ENCODE measurements around the gene VPS35.

VPS35 gene

DNA sequence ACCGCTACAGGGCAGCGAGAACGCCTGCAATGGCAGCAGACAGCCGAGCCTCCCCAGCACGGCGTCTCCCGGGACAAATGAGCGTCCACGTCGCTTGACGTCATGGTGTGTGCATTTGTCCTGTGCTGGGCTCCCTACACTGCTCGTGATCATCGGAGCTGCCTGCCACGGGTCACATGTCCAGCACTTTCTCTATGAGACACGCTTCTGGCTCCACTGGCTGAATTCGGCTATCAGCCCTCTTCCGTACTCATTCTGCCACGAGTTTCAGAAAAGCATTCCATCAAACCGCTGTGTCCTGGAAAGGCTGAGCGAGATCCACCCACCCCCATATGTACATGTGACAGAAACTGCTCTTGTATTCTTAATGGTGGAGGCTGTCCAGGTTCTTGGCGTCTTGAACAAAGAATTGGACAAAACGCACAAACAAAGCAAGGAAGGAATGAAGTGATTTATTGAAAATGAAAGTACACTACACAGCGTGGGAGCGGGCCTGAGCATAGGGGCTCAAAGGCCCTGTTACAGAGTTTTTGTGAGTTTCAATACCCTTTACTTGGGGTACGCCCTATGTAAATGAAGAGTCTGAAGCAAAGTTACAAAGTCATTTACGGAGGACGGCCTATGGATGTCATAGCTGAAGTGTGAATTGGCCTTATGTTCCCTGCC lies 39.3 kb downstream of the VPS35 start:
- H3K27ac ChIP-seq (ENCODE audit: extremely low read depth, low read depth, low read length): no peak overlapping the region
- CTCF ChIA-PET: no interaction called here
- H3K36me3 ChIP-seq (ENCODE audit: control insufficient read depth in 2 of 2, insufficient read depth in 1 of 2, low read length in 2 of 2): no peaks in the 10 kb centered on the region

GRCh38 chr16:46648656-46649055 lies 40.3 kb downstream of the VPS35 start:
- POLR2A ChIA-PET: no interaction called here
- Histone ChIP-seq H3K9me3 (ENCODE audit: control insufficient read depth, insufficient read depth, low read depth, low read length) (no peaks in the 10 kb centered on the region), H3K4me1 (ENCODE audit: control insufficient read depth, insufficient read depth, low read length) (no peaks in the 10 kb centered on the region), H3K4me3 (ENCODE audit: low read depth, low read length) (no peak overlapping the region), H3K27ac (ENCODE audit: extremely low read depth, low read depth, low read length) (no peak overlapping the region), H3K36me3 (ENCODE audit: control insufficient read depth in 2 of 2, insufficient read depth in 1 of 2, low read length in 2 of 2) (no peaks in the 10 kb centered on the region)
- CTCF ChIA-PET: interaction anchor here (0.7 kb wide), 1 partner anchor 25 kb away, joined by 3 read pairs; no protein-coding TSS in a partner anchor
- TF ChIP-seq ZNF654 (tag by site-specific recombination; IDR thresholded peaks at IDR 0.05; ENCODE audit: low read depth) (no peak), ZBTB11 (tag by site-specific recombination; conservative IDR thresholded peaks at IDR 0.05; ENCODE audit: low read depth) (no peak), ZNF777 (tag by site-specific recombination; IDR thresholded peaks at IDR 0.05; ENCODE audit: borderline replicate concordance) (no peak), ZNF664 (tag by site-specific recombination; IDR thresholded peaks at IDR 0.05) (no peak), ZNF19 (tag by site-specific recombination; IDR thresholded peaks at IDR 0.05; ENCODE audit: low read depth) (no peak), YY1 (tag by site-specific recombination; IDR thresholded peaks at IDR 0.05) (no peak), ZNF585B (tag by site-specific recombination; IDR thresholded peaks at IDR 0.05) (no peak), ZNF473 (tag by site-specific recombination; IDR thresholded peaks at IDR 0.05) (no peak), ZNF350 (tag by site-specific recombination; IDR thresholded peaks at IDR 0.05) (no peak), ZNF341 (tag by site-specific recombination; IDR thresholded peaks at IDR 0.05; ENCODE audit: low read depth) (no peak), ZFHX2 (tag by site-specific recombination; conservative IDR thresholded peaks at IDR 0.05) (no peak), ZNF175 (tag by site-specific recombination; IDR thresholded peaks at IDR 0.05) (no peak), ZNF184 (tag by site-specific recombination; IDR thresholded peaks at IDR 0.05) (no peak), ZNF518A (tag by site-specific recombination; conservative IDR thresholded peaks at IDR 0.05; ENCODE audit: low read depth) (no peak)
- TF ChIP-seq, protein P1, sequence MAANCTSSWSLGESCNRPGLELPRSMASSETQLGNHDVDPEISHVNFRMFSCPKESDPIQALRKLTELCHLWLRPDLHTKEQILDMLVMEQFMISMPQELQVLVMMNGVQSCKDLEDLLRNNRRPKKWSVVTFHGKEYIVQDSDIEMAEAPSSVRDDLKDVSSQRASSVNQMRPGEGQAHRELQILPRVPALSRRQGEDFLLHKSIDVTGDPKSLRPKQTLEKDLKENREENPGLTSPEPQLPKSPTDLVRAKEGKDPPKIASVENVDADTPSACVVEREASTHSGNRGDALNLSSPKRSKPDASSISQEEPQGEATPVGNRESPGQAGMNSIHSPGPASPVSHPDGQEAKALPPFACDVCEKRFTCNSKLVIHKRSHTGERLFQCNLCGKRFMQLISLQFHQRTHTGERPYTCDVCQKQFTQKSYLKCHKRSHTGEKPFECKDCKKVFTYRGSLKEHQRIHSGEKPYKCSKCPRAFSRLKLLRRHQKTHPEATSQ (tag by site-specific recombination; IDR thresholded peaks at IDR 0.05): no peak
- TF ChIP-seq, protein P2, sequence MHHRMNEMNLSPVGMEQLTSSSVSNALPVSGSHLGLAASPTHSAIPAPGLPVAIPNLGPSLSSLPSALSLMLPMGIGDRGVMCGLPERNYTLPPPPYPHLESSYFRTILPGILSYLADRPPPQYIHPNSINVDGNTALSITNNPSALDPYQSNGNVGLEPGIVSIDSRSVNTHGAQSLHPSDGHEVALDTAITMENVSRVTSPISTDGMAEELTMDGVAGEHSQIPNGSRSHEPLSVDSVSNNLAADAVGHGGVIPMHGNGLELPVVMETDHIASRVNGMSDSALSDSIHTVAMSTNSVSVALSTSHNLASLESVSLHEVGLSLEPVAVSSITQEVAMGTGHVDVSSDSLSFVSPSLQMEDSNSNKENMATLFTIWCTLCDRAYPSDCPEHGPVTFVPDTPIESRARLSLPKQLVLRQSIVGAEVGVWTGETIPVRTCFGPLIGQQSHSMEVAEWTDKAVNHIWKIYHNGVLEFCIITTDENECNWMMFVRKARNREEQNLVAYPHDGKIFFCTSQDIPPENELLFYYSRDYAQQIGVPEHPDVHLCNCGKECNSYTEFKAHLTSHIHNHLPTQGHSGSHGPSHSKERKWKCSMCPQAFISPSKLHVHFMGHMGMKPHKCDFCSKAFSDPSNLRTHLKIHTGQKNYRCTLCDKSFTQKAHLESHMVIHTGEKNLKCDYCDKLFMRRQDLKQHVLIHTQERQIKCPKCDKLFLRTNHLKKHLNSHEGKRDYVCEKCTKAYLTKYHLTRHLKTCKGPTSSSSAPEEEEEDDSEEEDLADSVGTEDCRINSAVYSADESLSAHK (tag by site-specific recombination; IDR thresholded peaks at IDR 0.05): no peak
- TF ChIP-seq, protein P3, sequence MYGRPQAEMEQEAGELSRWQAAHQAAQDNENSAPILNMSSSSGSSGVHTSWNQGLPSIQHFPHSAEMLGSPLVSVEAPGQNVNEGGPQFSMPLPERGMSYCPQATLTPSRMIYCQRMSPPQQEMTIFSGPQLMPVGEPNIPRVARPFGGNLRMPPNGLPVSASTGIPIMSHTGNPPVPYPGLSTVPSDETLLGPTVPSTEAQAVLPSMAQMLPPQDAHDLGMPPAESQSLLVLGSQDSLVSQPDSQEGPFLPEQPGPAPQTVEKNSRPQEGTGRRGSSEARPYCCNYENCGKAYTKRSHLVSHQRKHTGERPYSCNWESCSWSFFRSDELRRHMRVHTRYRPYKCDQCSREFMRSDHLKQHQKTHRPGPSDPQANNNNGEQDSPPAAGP (tag by site-specific recombination; IDR thresholded peaks at IDR 0.05): no peak

More for the DNA sequence above, 39.3 kb downstream of the VPS35 start:
- Histone ChIP-seq H3K9me3 (ENCODE audit: control insufficient read depth, insufficient read depth, low read depth, low read length) (no peaks in the 10 kb centered on the region), H3K4me3 (ENCODE audit: low read depth, low read length) (no peak overlapping the region), H3K4me1 (ENCODE audit: control insufficient read depth, insufficient read depth, low read length) (no peaks in the 10 kb centered on the region)
- POLR2A ChIA-PET: no interaction called here
- no peak for TF ChIP-seq ZNF335 (tag by site-specific recombination; conservative IDR thresholded peaks at IDR 0.05)
- no peak for TF ChIP-seq ZNF626 (tag by site-specific recombination; IDR thresholded peaks at IDR 0.05)
- TF ChIP-seq ZNF843 (tag by site-specific recombination; IDR thresholded peaks at IDR 0.05): no peak
- TF ChIP-seq ZNF521 (tag by site-specific recombination; IDR thresholded peaks at IDR 0.05): no peak
- TF ChIP-seq ZSCAN16 (tag by site-specific recombination; IDR thresholded peaks at IDR 0.05): no peak
- no peak for TF ChIP-seq MEIS1 (CRISPR knock-in tag; IDR thresholded peaks at IDR 0.05; ENCODE audit: borderline replicate concordance)
- TF ChIP-seq ZNF394 (tag by site-specific recombination; IDR thresholded peaks at IDR 0.05; ENCODE audit: borderline replicate concordance): no peak
- TF ChIP-seq GLIS1 (tag by site-specific recombination; IDR thresholded peaks at IDR 0.05): no peak
- no peak for TF ChIP-seq ZNF223 (tag by site-specific recombination; IDR thresholded peaks at IDR 0.05)
- no peak for TF ChIP-seq ZBTB7A (tag by site-specific recombination; IDR thresholded peaks at IDR 0.05; ENCODE audit: low read depth)
- no peak for TF ChIP-seq BCL11B (tag by site-specific recombination; IDR thresholded peaks at IDR 0.05; ENCODE audit: low read depth)
- no peak for TF ChIP-seq ZNF114 (tag by site-specific recombination; IDR thresholded peaks at IDR 0.05)
- no peak for TF ChIP-seq ZBTB1 (tag by site-specific recombination; IDR thresholded peaks at IDR 0.05)
- no peak for TF ChIP-seq ZNF121 (tag by site-specific recombination; IDR thresholded peaks at IDR 0.05)
